ENCODE data around the gene ST6GALNAC6. TPM values are rescaled to one million over a fixed set of nuclear protein-coding genes. Genes with fewer than 3 reads are reported as not detected.

The ST6GALNAC6 gene
- total RNA-seq, 2 experiments from 2014 or later: 93.1 to 97.5 TPM

GRCh38 chr9:127919253-127919815 lies 19.9 kb upstream of the ST6GALNAC6 start:
- H3K36me3 ChIP-seq (ENCODE audit: insufficient read depth, low read length): peaks cover 4% of the 10 kb centered on the region
- no peaks in the 10 kb centered on the region for H3K9me3 Mint-ChIP-seq
- ChIA-PET CTCF (interaction anchor here (1.4 to 1.8 kb wide), 2 partner anchors 155 to 185 kb away, joined by 3 to 5 read pairs; partner anchors contain the start of gene TOR2A), POLR2A (no interaction called here)
- H3K36me3 Mint-ChIP-seq (ENCODE audit: low read depth): peaks cover 8% of the 10 kb centered on the region
- intact Hi-C loops (cut with DNase I, micrococcal nuclease): loop anchor here (1.0 to 5.0 kb wide), 4 partner anchors 37 to 467 kb away; partner anchors contain the start of genes CDK9 (in 1 of the 2), LRSAM1 (in 1 of the 2), RPL12 (in 1 of the 2) and STXBP1 (in 1 of the 2)
- peaks cover 66% of the 10 kb centered on the region for H3K4me1 ChIP-seq (ENCODE audit: insufficient read depth, low read length)
- peak overlapping the region; percentile 18 for H3K27ac Mint-ChIP-seq
- peaks cover 0 to 3% of the 10 kb centered on the region in 2 experiments for H3K27me3 ChIP-seq (ENCODE audit: control insufficient read depth in 1 of 2, insufficient read depth in 2 of 2, low read length in 2 of 2)
- no peak overlapping the region for H3K4me3 ChIP-seq (ENCODE audit: low read length)
- no peaks in the 10 kb centered on the region for H3K9me3 ChIP-seq (ENCODE audit: control insufficient read depth in 1 of 2, insufficient read depth in 1 of 2, low read length in 2 of 2)
- TF ChIP-seq CTCF (IDR thresholded peaks at IDR 0.05): no peak
- peak overlapping the region; percentile 67 for H3K4me3 Mint-ChIP-seq
- H3K27me3 Mint-ChIP-seq: no peaks in the 10 kb centered on the region
- ATAC-seq (ENCODE audit: poor library complexity): no peak
- H3K4me1 Mint-ChIP-seq (ENCODE audit: low read depth): peaks cover 51% of the 10 kb centered on the region
- H3K27ac ChIP-seq (ENCODE audit: low read depth in 1 of 2, low read length in 2 of 2): no peak overlapping the region
- DNase-seq: peak in 3 of 14 experiments; percentile 4 to 79 (median 70)

- H3K4me3 Mint-ChIP-seq: peak overlapping the region; percentile 67
- no peaks in the 10 kb centered on the region for H3K9me3 ChIP-seq (ENCODE audit: control insufficient read depth in 1 of 2, insufficient read depth in 1 of 2, low read length in 2 of 2)
- H3K27ac Mint-ChIP-seq: peak overlapping the region; percentile 18
- DNase-seq: peak in 3 of 14 experiments; percentile 5 to 49 (median 24)
- ATAC-seq (ENCODE audit: poor library complexity): no peak
- no peak overlapping the region for H3K4me3 ChIP-seq (ENCODE audit: low read length)
- H3K4me1 Mint-ChIP-seq (ENCODE audit: low read depth): peaks cover 51% of the 10 kb centered on the region
- H3K9me3 Mint-ChIP-seq: no peaks in the 10 kb centered on the region
- TF ChIP-seq CTCF (IDR thresholded peaks at IDR 0.05): no peak
- no peaks in the 10 kb centered on the region for H3K27me3 ChIP-seq (ENCODE audit: control insufficient read depth in 1 of 2, insufficient read depth in 2 of 2, low read length in 2 of 2)
- H3K36me3 Mint-ChIP-seq (ENCODE audit: low read depth): peaks cover 8% of the 10 kb centered on the region
- H3K4me1 ChIP-seq (ENCODE audit: insufficient read depth, low read length): peaks cover 66% of the 10 kb centered on the region
- ChIA-PET CTCF (interaction anchor here (1.6 to 1.8 kb wide), 2 partner anchors 49 to 184 kb away, joined by 5 read pairs; partner anchors contain the start of gene TOR2A), POLR2A (interaction anchor here (1.0 to 2.9 kb wide), 4 partner anchors 19 to 184 kb away, joined by 3 to 16 read pairs (median 4); partner anchors contain the start of genes ST6GALNAC6 and TOR2A)
- intact Hi-C loops (cut with DNase I, micrococcal nuclease): loop anchor here (1.0 to 5.0 kb wide), 4 partner anchors 36 to 466 kb away; partner anchors contain the start of genes CDK9 (in 1 of the 2), LRSAM1 (in 1 of the 2), RPL12 (in 1 of the 2) and STXBP1 (in 1 of the 2)
- H3K27me3 Mint-ChIP-seq: no peaks in the 10 kb centered on the region
- H3K36me3 ChIP-seq (ENCODE audit: insufficient read depth, low read length): peaks cover 4% of the 10 kb centered on the region
- H3K27ac ChIP-seq (ENCODE audit: low read depth in 1 of 2, low read length in 2 of 2): no peak overlapping the region
These were observed 19.0 kb upstream of the ST6GALNAC6 start for GRCh38 chr9:127918183-127919107.

- Histone ChIP-seq H3K9me3 (ENCODE audit: control insufficient read depth in 1 of 2, insufficient read depth in 1 of 2, low read length in 2 of 2) (no peaks in the 10 kb centered on the region), H3K27me3 (ENCODE audit: control insufficient read depth in 1 of 2, insufficient read depth in 2 of 2, low read length in 2 of 2) (no peaks in the 10 kb centered on the region), H3K4me3 (ENCODE audit: low read length) (peak overlapping the region; percentile 45), H3K36me3 (ENCODE audit: insufficient read depth, low read length) (peaks cover 8% of the 10 kb centered on the region), H3K27ac (ENCODE audit: low read depth in 1 of 2, low read length in 2 of 2) (no peak overlapping the region), H3K4me1 (ENCODE audit: insufficient read depth, low read length) (peaks cover 66% of the 10 kb centered on the region)
- H3K27ac Mint-ChIP-seq: peak overlapping the region; percentile 18
- DNase-seq: peak in 3 of 14 experiments; percentile 4 to 50 (median 39)
- no peaks in the 10 kb centered on the region for H3K27me3 Mint-ChIP-seq
- ChIA-PET POLR2A (interaction anchor here (0.6 to 3.6 kb wide), 15 partner anchors 12 to 693 kb away, joined by 3 to 77 read pairs (median 4); partner anchors contain the start of genes CDK9, SLC25A25, ST6GALNAC6 and STXBP1), CTCF (interaction anchor here (1.2 to 1.6 kb wide), 2 partner anchors 48 to 132 kb away, joined by 5 read pairs; partner anchors contain the start of gene CDK9)
- ATAC-seq (ENCODE audit: poor library complexity): no peak
- H3K4me3 Mint-ChIP-seq: peak overlapping the region; percentile 67
- intact Hi-C loops (cut with DNase I, micrococcal nuclease): loop anchor here (1.0 to 5.0 kb wide), 6 partner anchors 12 to 465 kb away; partner anchors contain the start of genes LRSAM1 (in 1 of the 2), RPL12 (in 1 of the 2), ST6GALNAC6 (in 1 of the 2) and STXBP1 (in 1 of the 2)
- H3K4me1 Mint-ChIP-seq (ENCODE audit: low read depth): peaks cover 51% of the 10 kb centered on the region
- H3K36me3 Mint-ChIP-seq (ENCODE audit: low read depth): peaks cover 13% of the 10 kb centered on the region
- no peaks in the 10 kb centered on the region for H3K9me3 Mint-ChIP-seq
- TF ChIP-seq CTCF (IDR thresholded peaks at IDR 0.05): no peak
These were observed 18.2 kb upstream of the ST6GALNAC6 start for GRCh38 chr9:127917603-127918002.

Data from CD4-positive, alpha-beta T cell (primary cell).